Stimulated activated CD8-positive, alpha-beta memory T cell treated with anti-CD3 and anti-CD28 coated beads, Interleukin-15, amount 100 ng/mL, for 48 hours (primary cell): Measurements from ENCODE around the gene SLU7.

Experiments used
- DNase-seq, 2 donors: peaks; one replicate each; pipeline ENCODE4 v3.0.0-alpha.2; 2020; ENCODE audit warnings: low read depth in 2 of 2

The SLU7 gene

GRCh38 chr5:160367261-160367660, 51.6 kb downstream of the SLU7 start:
- no peak for DNase-seq

GRCh38 chr5:160366230-160366629, 52.7 kb downstream of the SLU7 start:
- no peak for DNase-seq

GRCh38 chr5:160363660-160364395, 55.1 kb downstream of the SLU7 start:
- no peak for DNase-seq

GRCh38 chr5:160363211-160363610, 55.7 kb downstream of the SLU7 start:
- DNase-seq: no peak

GRCh38 chr5:160361624-160362228, 57.2 kb downstream of the SLU7 start:
- no peak for DNase-seq

GRCh38 chr5:160360310-160360709, 58.6 kb downstream of the SLU7 start:
- no peak for DNase-seq

- no peak for DNase-seq
These were observed 59.1 kb downstream of the SLU7 start for GRCh38 chr5:160359816-160360215.

GRCh38 chr5:160359242-160359641, 59.6 kb downstream of the SLU7 start:
- no peak for DNase-seq

GRCh38 chr5:160357861-160358411, 60.9 kb downstream of the SLU7 start:
- no peak for DNase-seq

- DNase-seq: no peak
These were observed 61.5 kb downstream of the SLU7 start for GRCh38 chr5:160357394-160357793.

- no peak for DNase-seq
These were observed 62.1 kb downstream of the SLU7 start for GRCh38 chr5:160356550-160357347.

- no peak for DNase-seq
These were observed 64.2 kb downstream of the SLU7 start for GRCh38 chr5:160354666-160355065.

GRCh38 chr5:160353379-160353778, 65.5 kb downstream of the SLU7 start:
- no peak for DNase-seq

- DNase-seq: no peak
These were observed 66.6 kb downstream of the SLU7 start for GRCh38 chr5:160352308-160352707.
